DND-41 (cell line): ENCODE measurements around the gene TFF2.

Source experiments
- CTCF ChIP-seq: IDR thresholded peaks from 2 replicates; pipeline ENCODE4 v1.5.1; 2012; ENCODE audit warnings: borderline replicate concordance, low read length, moderate library complexity, mild to moderate bottlenecking; ENCODE audit not compliant: poor library complexity, severe bottlenecking; ENCODE audit errors: extremely low read depth
- EZH2 ChIP-seq: IDR thresholded peaks from 3 replicates; pipeline ENCODE4 v1.6.1; 2012; ENCODE audit warnings: borderline replicate concordance, low read depth, mild to moderate bottlenecking, moderate library complexity, low read length, inconsistent platforms; ENCODE audit not compliant: severe bottlenecking

DNA sequence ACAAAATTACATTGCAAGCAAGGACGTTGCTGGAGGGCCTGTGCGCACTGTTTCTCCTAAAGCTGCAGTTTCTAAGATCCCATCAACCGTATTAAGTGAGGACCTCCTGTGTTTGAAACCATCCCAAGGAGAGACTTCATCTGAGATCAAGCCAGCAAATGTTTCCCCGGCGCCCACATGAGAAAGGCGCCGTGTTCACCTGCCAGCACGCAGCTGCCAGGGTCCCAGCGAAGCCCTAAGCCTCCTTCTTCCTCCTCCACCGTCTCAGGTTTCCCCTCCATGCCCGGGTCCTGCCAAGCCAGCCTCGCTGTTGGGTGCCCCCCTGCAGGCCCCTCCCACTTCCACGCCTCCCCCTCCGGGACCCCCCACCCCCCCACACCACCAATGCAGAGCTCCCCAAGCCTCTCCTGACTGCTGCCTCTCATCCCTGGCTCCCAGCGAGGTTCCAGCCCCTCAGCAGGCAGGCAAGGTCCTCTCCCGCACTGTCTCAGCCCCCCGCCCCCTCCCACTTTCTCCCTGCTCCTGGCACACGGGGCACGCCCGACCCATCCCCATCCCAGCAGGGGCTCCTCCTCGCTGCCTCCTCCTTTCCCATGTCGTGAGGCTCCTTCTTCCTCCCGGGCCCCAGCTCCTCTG, 24.2 kb upstream of the TFF2 start:
- no peak for TF ChIP-seq EZH2
- TF ChIP-seq CTCF: no peak
